Activated T-helper 17 cell treated with anti-CD3 and anti-CD28 coated beads, Interleukin-2, amount 50 U/mL, for 72 hours (primary cell): ENCODE data around the gene SNRPB2. TPM values are rescaled to one million over a fixed set of nuclear protein-coding genes. Genes with fewer than 3 reads are reported as not detected.
A peak's percentile ranks its signal among the peaks of the same experiment; 100 is the strongest.

Experiments used
- ATAC-seq: fragments of 150-1000 bp; cut with Tn5 transposase; replicated peaks from 2 replicates; pipeline ENCODE4 v1.10.0; 2021; ENCODE audit warnings: mild to moderate bottlenecking, moderate library complexity
- H3K27ac Mint-ChIP-seq: one replicate; pipeline ENCODE4 v1.8.0; 2022; ENCODE audit warnings: mixed read lengths
- H3K27me3 Mint-ChIP-seq: one replicate; pipeline ENCODE4 v1.8.0; 2022; ENCODE audit warnings: mixed read lengths
- H3K36me3 Mint-ChIP-seq: one replicate; pipeline ENCODE4 v1.8.0; 2022; ENCODE audit warnings: low read depth, mild to moderate bottlenecking, mixed read lengths
- H3K4me1 Mint-ChIP-seq: one replicate; pipeline ENCODE4 v1.8.0; 2022; ENCODE audit warnings: mixed read lengths
- H3K4me3 Mint-ChIP-seq: one replicate; pipeline ENCODE4 v1.8.0; 2022; ENCODE audit warnings: mild to moderate bottlenecking, mixed read lengths
- H3K9me3 Mint-ChIP-seq: one replicate; pipeline ENCODE4 v1.8.0; 2022; ENCODE audit warnings: mixed read lengths
- total RNA-seq, 2 donors: library from RNA; stranded (reverse); gene quantifications; one replicate each; pipeline ENCODE4 v1.2.3, GENCODE V29; 2022

Gene SNRPB2
- total RNA-seq, 2 donors from 2014 or later: 75.0 to 119 TPM

DNA sequence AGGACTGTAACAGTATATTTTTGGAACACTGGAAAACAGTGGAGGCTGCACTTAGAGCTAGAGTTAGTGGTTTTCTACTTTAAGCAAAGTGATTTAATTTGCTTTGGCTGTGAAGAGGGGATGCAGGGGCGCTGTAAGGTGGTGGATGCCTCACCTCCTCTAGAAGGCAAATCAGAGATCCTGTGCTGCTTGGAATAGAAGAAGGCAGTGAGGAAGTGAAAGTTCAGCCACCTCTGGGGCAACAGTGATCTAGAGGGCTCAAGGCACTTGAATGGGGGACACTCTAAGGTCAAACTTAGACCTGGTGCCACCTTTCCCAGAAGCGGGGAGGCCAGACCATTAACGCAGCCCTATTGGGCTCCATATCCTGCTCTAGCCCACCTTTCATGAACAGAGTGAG is 19.0 kb upstream of the SNRPB2 start:
- H3K4me3 Mint-ChIP-seq: no peak overlapping the region
- peaks cover 3% of the 10 kb centered on the region for H3K27me3 Mint-ChIP-seq
- peaks cover 3% of the 10 kb centered on the region for H3K9me3 Mint-ChIP-seq
- ATAC-seq: no peak
- H3K27ac Mint-ChIP-seq: no peak overlapping the region
- peaks cover 17% of the 10 kb centered on the region for H3K4me1 Mint-ChIP-seq
- no peaks in the 10 kb centered on the region for H3K36me3 Mint-ChIP-seq

GRCh38 chr20:16711661-16712258 is 18.1 kb upstream of the SNRPB2 start:
- Mint-ChIP-seq H3K9me3 (peaks cover 3% of the 10 kb centered on the region), H3K36me3 (no peaks in the 10 kb centered on the region), H3K27me3 (peaks cover 8% of the 10 kb centered on the region), H3K4me1 (peaks cover 17% of the 10 kb centered on the region), H3K27ac (no peak overlapping the region), H3K4me3 (no peak overlapping the region)
- no peak for ATAC-seq

DNA sequence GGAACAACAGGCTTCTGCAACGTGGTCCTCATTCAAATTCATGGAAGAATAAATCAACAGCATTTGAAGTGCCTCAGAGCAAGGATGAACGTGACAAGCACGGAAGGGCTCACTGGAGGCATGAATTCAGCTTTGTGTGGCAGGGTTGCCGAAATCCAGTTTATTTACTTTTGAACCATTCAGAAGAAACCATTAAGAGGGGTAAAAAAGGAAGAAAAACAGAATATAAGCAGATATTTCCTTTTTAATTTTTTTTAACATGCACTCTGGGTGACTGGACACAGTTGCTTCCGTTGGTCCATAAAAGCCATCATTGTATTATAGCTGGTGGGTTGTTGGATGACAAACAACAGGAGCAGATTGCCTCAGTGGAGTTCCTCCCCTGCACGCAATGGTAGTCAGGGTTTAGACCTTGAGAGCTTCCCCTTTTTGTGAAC is 17.3 kb upstream of the SNRPB2 start:
- Mint-ChIP-seq H3K9me3 (peaks cover 3% of the 10 kb centered on the region), H3K4me3 (no peak overlapping the region), H3K27ac (no peak overlapping the region), H3K27me3 (peaks cover 8% of the 10 kb centered on the region), H3K4me1 (peaks cover 17% of the 10 kb centered on the region), H3K36me3 (no peaks in the 10 kb centered on the region)
- no peak for ATAC-seq

DNA sequence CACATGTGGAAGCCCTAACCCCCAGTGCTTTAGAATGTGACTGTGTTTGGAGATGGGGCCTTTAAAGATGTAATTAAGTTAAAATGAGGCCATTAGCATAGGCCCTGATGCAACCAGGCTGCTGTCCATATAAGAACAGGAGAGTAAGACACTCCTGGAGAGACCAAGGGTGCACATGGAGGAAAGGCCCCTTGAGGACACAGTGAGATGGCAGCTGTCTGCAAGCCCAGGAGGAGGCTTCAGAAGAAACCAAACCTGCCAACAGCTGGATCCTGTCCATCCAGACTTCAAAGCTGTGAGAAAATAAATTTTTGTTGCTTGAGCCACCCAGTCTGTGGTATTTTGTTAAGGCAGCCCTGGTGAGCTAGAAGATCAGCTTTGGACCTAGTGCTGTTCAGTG is 16.8 kb upstream of the SNRPB2 start:
- H3K27me3 Mint-ChIP-seq: peaks cover 8% of the 10 kb centered on the region
- no peak overlapping the region for H3K4me3 Mint-ChIP-seq
- no peak overlapping the region for H3K27ac Mint-ChIP-seq
- peaks cover 12% of the 10 kb centered on the region for H3K4me1 Mint-ChIP-seq
- peaks cover under 1% of the 10 kb centered on the region for H3K9me3 Mint-ChIP-seq
- ATAC-seq: no peak
- H3K36me3 Mint-ChIP-seq: no peaks in the 10 kb centered on the region

GRCh38 chr20:16714242-16714641 is 15.6 kb upstream of the SNRPB2 start:
- Mint-ChIP-seq H3K27ac (no peak overlapping the region), H3K27me3 (peaks cover 13% of the 10 kb centered on the region), H3K4me3 (no peak overlapping the region), H3K9me3 (no peaks in the 10 kb centered on the region), H3K4me1 (peaks cover 2% of the 10 kb centered on the region), H3K36me3 (no peaks in the 10 kb centered on the region)
- no peak for ATAC-seq

GRCh38 chr20:16714751-16715150 is 15.1 kb upstream of the SNRPB2 start:
- H3K27me3 Mint-ChIP-seq: peaks cover 13% of the 10 kb centered on the region
- H3K4me3 Mint-ChIP-seq: no peak overlapping the region
- no peak for ATAC-seq

GRCh38 chr20:16719421-16719820 is 10.4 kb upstream of the SNRPB2 start:
- no peak for ATAC-seq
- no peaks in the 10 kb centered on the region for H3K9me3 Mint-ChIP-seq
- no peaks in the 10 kb centered on the region for H3K36me3 Mint-ChIP-seq
- peaks cover 33% of the 10 kb centered on the region for H3K27me3 Mint-ChIP-seq
- H3K4me1 Mint-ChIP-seq: no peaks in the 10 kb centered on the region
- H3K27ac Mint-ChIP-seq: no peak overlapping the region
- H3K4me3 Mint-ChIP-seq: no peak overlapping the region

More at GRCh38 chr20:16714751-16715150, 15.1 kb upstream of the SNRPB2 start:
- Mint-ChIP-seq H3K9me3 (no peaks in the 10 kb centered on the region), H3K4me1 (no peaks in the 10 kb centered on the region), H3K27ac (no peak overlapping the region), H3K36me3 (no peaks in the 10 kb centered on the region)

DNA sequence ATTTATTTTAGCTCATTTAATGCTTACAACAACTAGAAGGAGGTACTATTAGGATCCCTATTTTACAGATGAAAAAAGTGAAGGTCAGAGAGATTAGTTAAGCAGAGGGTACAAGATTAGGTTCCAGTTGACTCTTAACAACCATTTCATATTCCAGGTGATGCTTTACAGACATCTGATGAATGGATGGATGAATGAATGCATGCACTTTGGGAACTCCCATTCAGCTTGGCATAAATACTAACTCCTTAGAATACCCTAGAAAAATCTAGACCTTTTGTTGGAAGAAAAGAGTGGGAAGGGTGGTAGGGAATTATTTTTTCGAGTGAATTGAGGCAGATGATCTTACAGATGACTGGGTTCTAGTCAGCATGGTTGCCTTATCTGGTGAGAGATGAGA is 746 bp upstream of the SNRPB2 start:
- Mint-ChIP-seq H3K4me1 (peaks cover 26% of the 10 kb centered on the region), H3K4me3 (peak overlapping the region; percentile 99), H3K27me3 (peaks cover 17% of the 10 kb centered on the region), H3K9me3 (peaks cover 3% of the 10 kb centered on the region), H3K36me3 (peaks cover 41% of the 10 kb centered on the region), H3K27ac (peak overlapping the region; percentile 100)
- no peak for ATAC-seq

DNA sequence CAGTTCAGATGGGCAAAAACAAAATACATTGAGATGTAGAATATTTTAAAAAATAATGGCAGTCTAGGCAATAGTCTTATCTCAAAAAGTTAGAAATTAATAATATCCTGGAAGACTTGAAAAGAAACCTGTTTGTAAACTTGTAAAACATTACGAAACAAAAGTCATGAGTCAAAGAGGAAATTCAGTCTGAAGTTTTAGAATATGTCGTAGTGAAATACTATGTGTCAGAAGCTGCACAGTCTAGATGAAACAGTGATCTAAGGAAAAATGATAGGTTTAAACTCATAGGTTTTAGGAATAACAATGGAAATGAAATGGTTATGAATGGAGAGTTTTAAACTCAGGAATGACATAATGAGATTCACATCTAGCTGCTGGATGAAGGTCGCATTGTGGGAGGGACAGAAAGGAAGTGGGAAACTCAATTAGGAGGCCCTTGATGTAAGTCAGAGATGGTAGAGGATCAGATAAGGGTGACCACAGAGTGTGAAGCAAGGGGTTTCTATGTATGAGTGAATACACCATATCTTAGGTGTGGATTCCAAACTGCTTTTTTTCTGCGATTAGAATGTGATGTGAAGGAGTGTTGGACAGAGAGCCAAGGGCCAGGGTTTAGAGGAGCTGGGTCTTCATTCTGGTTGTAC is 2.8 kb downstream of the SNRPB2 start:
- Mint-ChIP-seq H3K36me3 (peaks cover 76% of the 10 kb centered on the region), H3K9me3 (peaks cover 3% of the 10 kb centered on the region), H3K27me3 (peaks cover 5% of the 10 kb centered on the region), H3K27ac (peak overlapping the region; percentile 75), H3K4me1 (peaks cover 41% of the 10 kb centered on the region), H3K4me3 (peak overlapping the region; percentile 99)
- ATAC-seq: peak; percentile 64

- H3K9me3 Mint-ChIP-seq: no peaks in the 10 kb centered on the region
- no peaks in the 10 kb centered on the region for H3K27me3 Mint-ChIP-seq
- no peak overlapping the region for H3K27ac Mint-ChIP-seq
- H3K4me3 Mint-ChIP-seq: no peak overlapping the region
- peaks cover 6% of the 10 kb centered on the region for H3K4me1 Mint-ChIP-seq
- no peak for ATAC-seq
- H3K36me3 Mint-ChIP-seq: peaks cover 75% of the 10 kb centered on the region
These were observed 10.7 kb downstream of the SNRPB2 start for GRCh38 chr20:16740365-16741072.

- no peak for ATAC-seq
- peaks cover 37% of the 10 kb centered on the region for H3K36me3 Mint-ChIP-seq
- H3K4me1 Mint-ChIP-seq: no peaks in the 10 kb centered on the region
- no peaks in the 10 kb centered on the region for H3K27me3 Mint-ChIP-seq
- no peak overlapping the region for H3K4me3 Mint-ChIP-seq
- H3K9me3 Mint-ChIP-seq: no peaks in the 10 kb centered on the region
- H3K27ac Mint-ChIP-seq: no peak overlapping the region
These were observed 14.5 kb downstream of the SNRPB2 start for GRCh38 chr20:16744178-16744807.

DNA sequence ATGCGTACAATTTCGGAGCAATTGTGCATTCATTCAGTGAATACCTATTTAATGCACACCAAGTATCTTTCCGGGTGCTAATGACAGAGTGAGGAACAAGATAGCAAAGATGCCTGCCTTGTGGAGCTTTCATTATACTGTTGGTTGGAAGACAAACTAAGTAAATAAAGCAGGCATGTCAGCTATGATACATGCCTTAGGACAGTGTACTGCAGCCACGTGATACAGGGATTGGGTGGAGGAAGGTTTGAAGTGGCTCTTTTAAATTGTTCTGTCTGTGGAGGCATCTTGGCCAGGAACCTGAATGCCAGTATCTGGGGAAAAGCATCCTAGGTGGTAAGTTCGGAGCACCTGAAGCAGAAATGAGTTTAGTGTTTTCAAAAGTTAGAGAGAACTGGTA is 15.4 kb downstream of the SNRPB2 start:
- no peak for ATAC-seq
- H3K27ac Mint-ChIP-seq: no peak overlapping the region
- no peak overlapping the region for H3K4me3 Mint-ChIP-seq
- peaks cover 28% of the 10 kb centered on the region for H3K36me3 Mint-ChIP-seq
- H3K27me3 Mint-ChIP-seq: peaks cover 3% of the 10 kb centered on the region
- no peaks in the 10 kb centered on the region for H3K9me3 Mint-ChIP-seq
- no peaks in the 10 kb centered on the region for H3K4me1 Mint-ChIP-seq

GRCh38 chr20:16747291-16747811 is 17.5 kb downstream of the SNRPB2 start:
- no peak for ATAC-seq
- peaks cover 3% of the 10 kb centered on the region for H3K27me3 Mint-ChIP-seq
- H3K27ac Mint-ChIP-seq: no peak overlapping the region
- H3K36me3 Mint-ChIP-seq: peaks cover 7% of the 10 kb centered on the region
- no peaks in the 10 kb centered on the region for H3K9me3 Mint-ChIP-seq
- no peaks in the 10 kb centered on the region for H3K4me1 Mint-ChIP-seq
- H3K4me3 Mint-ChIP-seq: no peak overlapping the region

GRCh38 chr20:16748308-16748900 is 18.6 kb downstream of the SNRPB2 start, which contains the start of gene OTOR:
Gene OTOR, plus strand, starts transcription at chr20:16748358. Its CDS starts 44 bp downstream, at chr20:16748402.
- no peak for ATAC-seq
- Mint-ChIP-seq H3K4me3 (no peak within 1 kb of the TSS), H3K4me1 (no peaks in the 10 kb centered on the region), H3K36me3 (no peaks in the 10 kb centered on the region), H3K9me3 (no peaks in the 10 kb centered on the region), H3K27me3 (peaks cover 3% of the 10 kb centered on the region), H3K27ac (no peak within 1 kb of the TSS)
